Ramos (cell line): ENCODE measurements around the gene EIF4B.

ENCODE experiments used
- in situ Hi-C: fragments of 300-500 bp; cut with MboI; formaldehyde crosslinking; loops from one replicate; pipeline ENCODE4 v1.14.3; 2022; ENCODE audit warnings: low sequenced_read_pairs; ENCODE audit not compliant: unreplicated experiment

EIF4B gene

GRCh38 chr12:53082637-53083175 lies 76.5 kb downstream of the EIF4B start:
- in situ Hi-C loops: no loop called here

GRCh38 chr12:53086361-53086760 lies 80.1 kb downstream of the EIF4B start:
- in situ Hi-C loops: no loop called here

- in situ Hi-C loops: no loop called here
Observed at GRCh38 chr12:53090105-53090504, 83.8 kb downstream of the EIF4B start.

GRCh38 chr12:53090554-53090953 lies 84.3 kb downstream of the EIF4B start:
- in situ Hi-C loops: no loop called here

- in situ Hi-C loops: no loop called here
Observed at GRCh38 chr12:53091756-53092155, 85.5 kb downstream of the EIF4B start.
